H1 (cell line): Measurements from ENCODE around the gene BICD1. TPM values are rescaled to one million over a fixed set of nuclear protein-coding genes. Genes with fewer than 3 reads are reported as not detected.

ENCODE experiments used
- CTCF ChIA-PET: fragments of 300-600 bp; sonication (Branson Sonifier 250); formaldehyde crosslinking; loops from one replicate; lab custom pipeline; 2021; ENCODE audit not compliant: partially characterized antibody; lab: Charles Lee
- POLR2A ChIA-PET: fragments of 300-600 bp; sonication (Branson Sonifier 250); formaldehyde crosslinking; loops from one replicate; lab custom pipeline; 2021; ENCODE audit warnings: inconsistent platforms; ENCODE audit not compliant: partially characterized antibody; lab: Charles Lee
- DNase-seq, 2 experiments: peaks; one replicate each; pipeline versions ENCODE4 v3.0.0 to v3.0.0-alpha.2; 2010 to 2022; ENCODE audit warnings: low spot score in 2 of 2, low read depth in 1 of 2, mixed read lengths in 1 of 2
- FAIRE-seq: peaks from 2 replicates; lab custom pipeline; 2011; peaks lifted over from hg19 to GRCh38; lab: Jason Lieb, UNC
- H2AFZ ChIP-seq: 2 replicates; pipeline ENCODE4 v1.8.1; 2012; ENCODE audit warnings: low read length, inconsistent platforms
- H2AK5ac ChIP-seq: 2 replicates; pipeline ENCODE4 v1.6.1; 2013; ENCODE audit warnings: low read depth, low read length
- H2BK120ac ChIP-seq: replicated peaks from 2 replicates; pipeline ENCODE3; 2013; ENCODE audit warnings: low read depth, low read length, inconsistent platforms
- H2BK12ac ChIP-seq: 2 replicates; pipeline ENCODE4 v1.6.1; 2013; ENCODE audit warnings: low read depth, low read length
- H2BK15ac ChIP-seq: 2 replicates; pipeline ENCODE4 v1.6.1; 2013; ENCODE audit warnings: low read length
- H2BK20ac ChIP-seq: 2 replicates; pipeline ENCODE4 v1.6.1; 2013; ENCODE audit warnings: low read length
- H2BK5ac ChIP-seq: 2 replicates; pipeline ENCODE4 v1.6.1; 2013; ENCODE audit warnings: low read depth, low read length
- H3K14ac ChIP-seq: 2 replicates; pipeline ENCODE4 v1.6.1; 2013; ENCODE audit warnings: inconsistent platforms; ENCODE audit not compliant: insufficient read length
- H3K18ac ChIP-seq: 2 replicates; pipeline ENCODE4 v1.6.1; 2013; ENCODE audit warnings: low read length; ENCODE audit errors: extremely low read depth
- H3K23ac ChIP-seq: 2 replicates; pipeline ENCODE4 v1.6.1; 2013; ENCODE audit warnings: inconsistent platforms; ENCODE audit not compliant: insufficient read length
- H3K23me2 ChIP-seq: 2 replicates; pipeline ENCODE4 v1.6.1; 2013; ENCODE audit warnings: low read depth, low read length
- H3K27ac ChIP-seq: 2 replicates; pipeline ENCODE4 v1.6.1; 2011; ENCODE audit warnings: low read depth, low read length, inconsistent platforms
- H3K27me3 ChIP-seq, 4 experiments: replicated peaks in 1 of 4; 1 replicate in 1 of 4; 2 replicates in 3 of 4; pipeline versions ENCODE4 v1.6.1 to v1.8.1; 2011 to 2013; ENCODE audit warnings: low read length in 3 of 4, mild to moderate bottlenecking in 3 of 4, inconsistent platforms in 2 of 4, mixed read lengths in 2 of 4, moderate library complexity in 1 of 4; ENCODE audit not compliant: control insufficient read depth in 3 of 4, insufficient read depth in 3 of 4; ENCODE audit errors: extremely low read depth in 1 of 4
- H3K36me3 ChIP-seq, 4 experiments: 2 replicates each; pipeline versions ENCODE4 v1.6.1 to v1.8.1; 2011 to 2013; ENCODE audit warnings: mild to moderate bottlenecking in 4 of 4, low read length in 3 of 4, moderate library complexity in 2 of 4, control low read depth in 1 of 4, inconsistent platforms in 1 of 4; ENCODE audit not compliant: insufficient read depth in 4 of 4, control insufficient read depth in 2 of 4
- H3K4ac ChIP-seq: replicated peaks from 2 replicates; pipeline ENCODE3; 2013; ENCODE audit warnings: low read length, low read depth, mixed read lengths, inconsistent platforms; ENCODE audit not compliant: insufficient read length
- H3K4me1 ChIP-seq, 4 experiments: replicated peaks in 1 of 4; 1 replicate in 1 of 4; 2 replicates in 3 of 4; pipeline versions ENCODE4 v1.6.1 to v1.8.1; 2011 to 2013; ENCODE audit warnings: low read length in 3 of 4, inconsistent platforms in 2 of 4, mixed read lengths in 1 of 4; ENCODE audit not compliant: insufficient read depth in 4 of 4, control insufficient read depth in 3 of 4
- H3K4me2 ChIP-seq, 2 experiments: 2 replicates each; pipeline versions ENCODE4 v1.6.1 to v1.8.1; 2011 to 2013; ENCODE audit warnings: low read depth in 2 of 2, low read length in 2 of 2, control low read depth in 1 of 2, inconsistent platforms in 1 of 2, mild to moderate bottlenecking in 1 of 2; ENCODE audit not compliant: insufficient read depth in 1 of 2
- H3K4me3 ChIP-seq, 4 experiments: fragments of 200-600, 300-600 bp in 1 of 4; sonication (generic), shearing (Covaris generic), sonication (Bioruptor Twin) in 1 of 4; 2 replicates each; pipeline versions ENCODE4 v1.5.1 to v1.8.1; 2011 to 2016; ENCODE audit warnings: low read length in 4 of 4, low read depth in 3 of 4, control low read depth in 2 of 4, inconsistent platforms in 2 of 4, mild to moderate bottlenecking in 2 of 4, mixed read lengths in 1 of 4, moderate library complexity in 1 of 4; ENCODE audit not compliant: insufficient read depth in 2 of 4; ENCODE audit errors: extremely low read depth in 1 of 4
- H3K56ac ChIP-seq: replicated peaks from 2 replicates; pipeline ENCODE3; 2013; ENCODE audit warnings: low read depth, mild to moderate bottlenecking, mixed read lengths, low read length, inconsistent platforms; ENCODE audit not compliant: insufficient read length
- H3K79me1 ChIP-seq: 2 replicates; pipeline ENCODE4 v1.6.1; 2013; ENCODE audit warnings: low read depth, low read length, control low read depth
- H3K79me2 ChIP-seq, 2 experiments: 2 replicates each; pipeline versions ENCODE4 v1.6.1 to v1.8.1; 2012 to 2013; ENCODE audit warnings: low read length in 2 of 2, mild to moderate bottlenecking in 2 of 2, inconsistent platforms in 1 of 2; ENCODE audit not compliant: insufficient read depth in 2 of 2, control insufficient read depth in 1 of 2
- H3K9ac ChIP-seq, 4 experiments: replicated peaks in 1 of 4; 1 replicate in 1 of 4; 2 replicates in 3 of 4; pipeline versions ENCODE4 v1.6.1 to v1.8.1; 2011 to 2013; ENCODE audit warnings: low read depth in 3 of 4, low read length in 3 of 4, control low read depth in 2 of 4, mild to moderate bottlenecking in 2 of 4, moderate library complexity in 2 of 4, inconsistent platforms in 1 of 4; ENCODE audit errors: extremely low read depth in 1 of 4
- H3K9me3 ChIP-seq, 2 experiments: 2 replicates each; pipeline versions ENCODE4 v1.6.1 to v1.8.1; 2012 to 2013; ENCODE audit warnings: mild to moderate bottlenecking in 2 of 2, moderate library complexity in 2 of 2, control low read depth in 1 of 2, inconsistent platforms in 1 of 2, low read depth in 1 of 2, low read length in 1 of 2, mixed read lengths in 1 of 2; ENCODE audit not compliant: insufficient read depth in 2 of 2
- H4K20me1 ChIP-seq, 2 experiments: replicated peaks in 1 of 2; 2 replicates each; pipeline versions ENCODE3 to v1.8.1; 2011 to 2013; ENCODE audit warnings: inconsistent platforms in 2 of 2, low read length in 2 of 2, mild to moderate bottlenecking in 1 of 2; ENCODE audit not compliant: insufficient read depth in 2 of 2, control insufficient read depth in 1 of 2
- H4K5ac ChIP-seq: 2 replicates; pipeline ENCODE4 v1.6.1; 2013; ENCODE audit warnings: low read length, low read depth, mixed read lengths, inconsistent platforms; ENCODE audit not compliant: insufficient read length
- H4K8ac ChIP-seq: 2 replicates; pipeline ENCODE4 v1.8.0; 2013; ENCODE audit warnings: mild to moderate bottlenecking, moderate library complexity, low read length, inconsistent platforms; ENCODE audit not compliant: insufficient read depth; ENCODE audit errors: extremely low read depth
- H4K91ac ChIP-seq: replicated peaks from 2 replicates; pipeline ENCODE3; 2013; ENCODE audit warnings: low read length, mixed read lengths, inconsistent platforms; ENCODE audit not compliant: insufficient read length
- CTBP2 ChIP-seq: IDR thresholded peaks from 2 replicates; pipeline ENCODE4 v1.7.0; 2011; ENCODE audit warnings: borderline replicate concordance, mild to moderate bottlenecking, moderate library complexity, mixed read lengths, low read length; ENCODE audit not compliant: insufficient read depth, insufficient read length
- GABPA ChIP-seq: IDR thresholded peaks from 2 replicates; pipeline ENCODE4 v1.6.1; 2011; ENCODE audit warnings: mild to moderate bottlenecking, low read length, moderate library complexity, borderline replicate concordance; ENCODE audit not compliant: insufficient read depth
- HDAC6 ChIP-seq: IDR thresholded peaks from one replicate; pipeline ENCODE4 v1.7.1; 2012; ENCODE audit warnings: low read depth, mild to moderate bottlenecking, inconsistent platforms, low read length, moderate library complexity
- JUN ChIP-seq: IDR thresholded peaks from 2 replicates; pipeline ENCODE4 v1.6.1; 2011; ENCODE audit warnings: low read depth, mild to moderate bottlenecking, improper control_type of control experiment, low read length
- JUND ChIP-seq: IDR thresholded peaks from 2 replicates; pipeline ENCODE4 v1.6.1; 2011; ENCODE audit warnings: mild to moderate bottlenecking, improper control_type of control experiment, low read length
- KDM4A ChIP-seq: IDR thresholded peaks from one replicate; pipeline ENCODE4 v1.7.1; 2012; ENCODE audit warnings: low read depth, mild to moderate bottlenecking, moderate library complexity, low read length, inconsistent platforms; ENCODE audit not compliant: severe bottlenecking
- MAX ChIP-seq: IDR thresholded peaks from 2 replicates; pipeline ENCODE4 v1.6.1; 2012; ENCODE audit warnings: inconsistent platforms
- POLR2A ChIP-seq, 2 experiments: IDR thresholded peaks; 1 replicate in 1 of 2; 2 replicates in 1 of 2; pipeline ENCODE4 v1.6.1; 2011; ENCODE audit warnings: low read depth in 2 of 2, low read length in 2 of 2, mild to moderate bottlenecking in 2 of 2; ENCODE audit errors: control extremely low read depth in 1 of 2
- SAP30 ChIP-seq: fragments of 300-600 bp; sonication (generic); IDR thresholded peaks from 2 replicates; pipeline ENCODE4 v1.7.1; 2012; ENCODE audit warnings: low read length, moderate library complexity, mild to moderate bottlenecking, inconsistent platforms; ENCODE audit not compliant: insufficient read depth, insufficient replicate concordance
- SIX5 ChIP-seq: IDR thresholded peaks from 2 replicates; pipeline ENCODE4 v1.6.1; 2011; ENCODE audit warnings: mild to moderate bottlenecking, low read depth, low read length
- SP4 ChIP-seq: IDR thresholded peaks from 2 replicates; pipeline ENCODE4 v1.6.1; 2012; ENCODE audit warnings: low read length, inconsistent platforms
- TBP ChIP-seq: IDR thresholded peaks from 2 replicates; pipeline ENCODE4 v1.6.1; 2011; ENCODE audit warnings: low read depth, low read length, improper control_type of control experiment
- WGBS, 2 experiments: shearing (Covaris generic) in 1 of 2; methylation state at CpG; one replicate each; pipeline versions ENCODE4 v1.1.6 to v1.1.7; 2013 to 2015; ENCODE audit warnings: low lambda C conversion rate in 2 of 2, mixed read lengths in 2 of 2, inconsistent platforms in 1 of 2, low coverage in 1 of 2, missing lambda C conversion rate in 1 of 2; ENCODE audit not compliant: insufficient replicate concordance in 2 of 2, insufficient coverage in 1 of 2, insufficient read length in 1 of 2; ENCODE audit errors: extremely low coverage in 1 of 2, missing lambda C conversion rate in 1 of 2; 5-methylcytosine and 5-hydroxymethylcytosine counted together
- polyA plus RNA-seq, 7 experiments: library from polyadenylated mRNA; depleted of rRNA in 3 of 7; stranded (reverse) in 5 of 7; unstranded in 2 of 7; fragments of >200 nt in 5 of 7; fragments of 200-250 nt in 2 of 7; gene quantifications; 1 replicate in 5 of 7; 2 replicates in 1 of 7; 4 replicates in 1 of 7; pipeline versions ENCODE4 v1.2.1 to v1.2.3, GENCODE V29; 2011 to 2013; ENCODE audit warnings: missing spikeins in 2 of 7, mixed read lengths in 2 of 7
- total RNA-seq: library from RNA; stranded (reverse); fragmentation: NEBNext Ultra II Directional; extraction: Animal tissue kit (Norgen Biotek cat#: 25700); gene quantifications from 2 replicates; pipeline ENCODE4 v1.2.1, GENCODE V29; 2021

BICD1 gene
- total and polyA plus RNA-seq, 2 of the 8 experiments (the other 6 are each of a cell fraction or from before 2014, with no cell fraction given) = 34.1 to 58.4 TPM

GRCh38 chr12:32398816-32399369 lies 292.2 kb downstream of the BICD1 start:
- 6% methylated on average over 20 of the region's 36 CpGs; no CpG with 5 or more reads in 1 of the 2 experiments for WGBS, 2 experiments
- Histone ChIP-seq H3K27ac (peak overlapping the region; percentile 91), H3K9ac (peak overlapping the region; percentile 78 to 85 (median 82)), H3K79me2 (peaks cover 21 to 37% of the 10 kb centered on the region in 2 experiments), H3K4me2 (peak overlapping the region; percentile 82 to 95), H3K23me2 (peaks cover 3% of the 10 kb centered on the region), H2BK20ac (no peak overlapping the region), H2BK12ac (peak overlapping the region; percentile 64; the same call in 1 of the 2 replicates), H4K91ac (peak overlapping the region; percentile 90), H3K27me3 (no peaks in the 10 kb centered on the region), H3K4me1 (peaks cover 3 to 12% (median 7%) of the 10 kb centered on the region in 4 experiments; a peak in 5 of 7 replicates), H2AFZ (no peak overlapping the region), H2BK15ac (0 out of 2 replicates have a peak overlapping the region, but pooled peaks have one; percentile 7), H3K18ac (peak overlapping the region; percentile 96), H3K9me3 (no peaks in the 10 kb centered on the region), H3K56ac (peak overlapping the region; percentile 12), H3K4me3 (peak overlapping the region; percentile 76 to 88 (median 80)), H2BK120ac (peak overlapping the region; percentile 39), H3K14ac (no peak overlapping the region), H2BK5ac (peak overlapping the region; percentile 82; the same call in 1 of the 2 replicates), H3K23ac (no peak overlapping the region), H4K5ac (peak overlapping the region; percentile 92), H2AK5ac (peak overlapping the region; percentile 1; the same call in 1 of the 2 replicates), H3K79me1 (peaks cover 4% of the 10 kb centered on the region; the same call in 1 of the 2 replicates), H3K4ac (peak overlapping the region; percentile 28), H4K20me1 (peaks cover 0 to 2% of the 10 kb centered on the region in 2 experiments), H3K36me3 (peaks cover 0 to 11% (median 0%) of the 10 kb centered on the region in 4 experiments; a peak in 1 of 8 replicates), H4K8ac (peak overlapping the region; percentile 96)
- DNase-seq = no peak
- ChIA-PET CTCF (interaction anchor here (0.7 to 1.7 kb wide), 8 partner anchors 23 to 273 kb away, joined by 3 to 8 read pairs (median 4); no protein-coding TSS in a partner anchor), POLR2A (interaction anchor here (0.6 to 2.1 kb wide), 12 partner anchors 9 to 290 kb away, joined by 3 to 12 read pairs (median 3); no protein-coding TSS in a partner anchor)
- no peak for FAIRE-seq
- TF ChIP-seq TBP (no peak), HDAC6 (no peak), CTBP2 (no peak), MAX (peak; percentile 11; the same call in 1 of the 2 replicates), SP4 (no peak), KDM4A (peak; percentile 31), POLR2A (IDR thresholded peaks at IDR 0.05; ENCODE audit: control extremely low read depth in 1 of 2, low read depth in 2 of 2, low read length in 2 of 2) (no peak), JUND (no peak), GABPA (no peak), SIX5 (no peak), SAP30 (no peak), JUN (no peak)
